AG09309 (cell line): ENCODE measurements around the gene ATXN7L1.

ENCODE experiments used
- DNase-seq: peaks from one replicate; pipeline ENCODE4 v3.0.0-alpha.2; 2010; ENCODE audit warnings: low read depth
- H3K4me3 ChIP-seq: 2 replicates; pipeline ENCODE4 v1.5.1; 2011; ENCODE audit warnings: mild to moderate bottlenecking, low read depth, low read length, moderate library complexity; ENCODE audit not compliant: control insufficient read depth
- CTCF ChIP-seq: IDR thresholded peaks from 2 replicates; pipeline ENCODE4 v1.5.1; 2011; ENCODE audit warnings: mild to moderate bottlenecking, low read depth, low read length, inconsistent platforms; ENCODE audit not compliant: insufficient read depth, control insufficient read depth; ENCODE audit errors: missing control alignments

ATXN7L1 gene

GRCh38 chr7:105751054-105751453 is 125.3 kb downstream of the ATXN7L1 start:
- no peak for TF ChIP-seq CTCF
- no peak for DNase-seq
- no peak overlapping the region for H3K4me3 ChIP-seq

GRCh38 chr7:105748701-105749100 is 127.7 kb downstream of the ATXN7L1 start:
- TF ChIP-seq CTCF = no peak
- no peak overlapping the region for H3K4me3 ChIP-seq
- no peak for DNase-seq

- no peak for TF ChIP-seq CTCF
- H3K4me3 ChIP-seq = no peak overlapping the region
- no peak for DNase-seq
These were observed 130.6 kb downstream of the ATXN7L1 start for GRCh38 chr7:105745681-105746330.

- no peak overlapping the region for H3K4me3 ChIP-seq
- no peak for TF ChIP-seq CTCF
- DNase-seq = no peak
These were observed 132.1 kb downstream of the ATXN7L1 start for GRCh38 chr7:105744258-105744657.

GRCh38 chr7:105743351-105744090 is 132.9 kb downstream of the ATXN7L1 start:
- no peak overlapping the region for H3K4me3 ChIP-seq
- no peak for DNase-seq
- no peak for TF ChIP-seq CTCF

GRCh38 chr7:105742787-105743186 is 133.6 kb downstream of the ATXN7L1 start:
- H3K4me3 ChIP-seq = no peak overlapping the region
- DNase-seq = no peak
- no peak for TF ChIP-seq CTCF
